ENCODE measurements around the gene CCT7.

CCT7 gene

DNA sequence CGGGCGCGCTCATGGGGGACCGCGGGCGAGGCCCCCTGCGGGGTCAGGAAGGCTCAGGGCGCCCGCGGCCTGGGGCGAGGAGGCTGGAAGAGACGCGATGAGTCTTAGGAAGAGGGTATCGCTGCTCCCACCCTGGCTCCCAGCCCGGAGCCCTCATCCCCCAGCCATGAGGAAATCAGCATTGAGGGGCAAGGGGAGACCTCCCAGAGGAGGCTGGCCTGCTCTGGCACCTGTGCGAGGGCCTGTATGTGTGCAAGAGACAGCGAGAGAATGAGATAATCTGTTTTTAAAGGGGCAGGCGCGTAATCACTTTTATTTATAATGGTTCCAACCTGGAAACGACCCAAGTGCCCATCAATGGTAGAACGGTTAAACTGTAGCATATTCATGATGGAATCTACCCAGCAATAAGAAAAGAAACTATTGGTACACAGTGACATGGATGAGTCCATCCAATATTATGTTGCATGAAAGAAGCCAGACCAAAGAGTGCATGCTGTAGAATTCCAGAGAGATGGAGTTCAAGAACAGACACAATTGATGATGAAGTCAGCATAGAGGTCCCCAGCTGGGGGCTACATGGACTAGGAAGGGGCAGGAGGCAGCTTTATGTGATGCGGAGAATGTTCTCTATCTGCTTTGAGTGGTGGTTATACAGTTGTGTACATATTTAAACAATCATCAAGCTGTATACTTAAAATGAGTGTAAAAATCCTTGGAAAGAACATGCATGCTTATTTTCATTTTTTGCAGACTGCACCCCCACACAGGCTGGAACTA lies 35.8 kb downstream of the CCT7 start:
- DNase-seq: no peak

DNA sequence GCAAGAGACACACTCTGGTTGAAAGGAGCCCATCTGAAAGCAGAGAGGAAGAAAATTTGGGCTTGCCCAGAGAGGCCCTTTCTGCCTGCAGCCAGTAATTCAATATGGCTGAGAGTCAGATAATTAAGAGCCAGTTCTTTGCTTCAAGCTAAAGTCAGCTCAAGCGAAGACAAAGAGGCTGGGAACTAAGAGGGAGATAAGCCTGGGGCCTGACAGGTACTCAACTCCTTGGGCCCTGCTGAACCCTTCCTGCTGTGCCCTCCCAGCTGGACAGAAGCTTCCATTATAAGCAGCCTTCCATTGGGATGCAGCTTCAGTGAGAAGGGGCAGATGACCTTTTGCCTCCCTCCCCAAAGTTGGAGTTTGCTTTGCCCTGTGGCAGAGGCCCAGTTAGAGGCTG lies 38.2 kb downstream of the CCT7 start:
- DNase-seq: no peak

DNA sequence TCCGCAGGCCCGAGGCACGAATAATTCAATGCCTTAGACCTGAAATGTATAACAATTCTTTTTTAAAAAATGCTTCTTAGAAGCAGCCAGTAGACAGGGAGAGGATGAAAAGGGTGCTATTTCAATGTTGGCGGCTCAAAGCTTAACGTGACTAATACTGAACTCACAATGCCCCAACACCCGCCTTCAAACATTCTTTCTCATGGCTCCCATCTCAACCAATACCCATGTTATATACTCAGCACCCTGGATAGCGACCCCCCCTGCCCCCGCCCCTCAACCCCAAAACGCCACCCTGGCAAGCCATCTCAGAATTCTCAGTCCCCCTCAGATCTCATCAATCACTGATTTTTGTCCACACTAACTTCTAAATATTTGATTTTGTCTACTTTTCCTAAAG lies 45.7 kb downstream of the CCT7 start:
- DNase-seq: no peak

DNA sequence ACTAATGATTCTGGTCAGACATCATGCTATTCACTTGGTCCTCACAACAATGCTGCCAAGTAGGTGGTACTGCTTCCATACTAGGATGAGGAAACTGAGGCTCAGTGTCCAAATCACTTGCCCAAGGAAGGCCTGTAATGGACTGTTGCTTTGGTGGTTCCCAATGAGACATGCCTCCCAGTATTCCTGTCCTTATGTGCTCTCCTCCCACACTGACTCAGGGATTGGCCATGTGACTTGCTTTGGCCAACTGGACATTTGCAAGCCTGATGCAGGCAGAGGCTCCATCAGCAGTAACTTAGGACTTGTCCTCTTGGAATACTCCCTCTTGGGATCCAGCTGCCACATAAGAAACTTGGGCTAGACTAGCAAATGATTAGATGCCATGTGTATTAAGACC lies 47.1 kb downstream of the CCT7 start:
- DNase-seq: no peak

GRCh38 chr2:73282924-73283544 lies 48.9 kb downstream of the CCT7 start:
- no peak for DNase-seq

- DNase-seq: peak; percentile 66
Measured at GRCh38 chr2:73283545-73284295, 49.6 kb downstream of the CCT7 start.

GRCh38 chr2:73284296-73285158 lies 50.4 kb downstream of the CCT7 start, which contains the start of gene FBXO41:
Gene FBXO41, minus strand, starts transcription at chr2:73284478. Its CDS starts 14,848 bp downstream, at chr2:73269630.
- DNase-seq: peak; percentile 88

DNA sequence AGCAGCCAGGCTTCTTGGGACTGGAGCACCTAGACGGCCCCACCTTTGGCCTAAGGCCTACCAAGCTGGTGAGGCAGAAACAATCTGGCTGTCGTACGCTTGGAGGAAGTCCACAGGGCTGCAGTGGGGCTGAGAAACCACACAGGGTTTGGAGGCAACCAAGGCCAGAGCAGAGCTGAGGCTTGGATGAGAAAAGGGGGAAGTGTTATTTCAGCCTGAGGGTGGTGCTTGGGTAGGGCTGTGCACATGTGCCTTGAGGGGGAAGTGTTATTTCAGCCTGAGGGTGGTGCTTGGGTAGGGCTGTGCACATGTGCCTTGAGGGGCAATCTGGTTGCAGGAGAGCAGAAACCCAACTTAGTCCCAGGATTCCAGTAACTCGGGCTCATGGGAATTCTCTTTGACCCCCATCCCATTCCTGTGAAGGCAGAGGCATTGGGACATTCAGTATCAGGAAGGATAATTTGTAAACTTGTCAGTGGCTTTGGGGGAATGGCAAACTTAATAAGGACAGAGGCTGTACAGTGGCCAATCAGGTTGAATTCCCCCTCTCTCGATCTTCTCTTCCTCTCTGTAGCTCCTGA lies 51.1 kb downstream of the CCT7 start:
- DNase-seq: no peak

DNA sequence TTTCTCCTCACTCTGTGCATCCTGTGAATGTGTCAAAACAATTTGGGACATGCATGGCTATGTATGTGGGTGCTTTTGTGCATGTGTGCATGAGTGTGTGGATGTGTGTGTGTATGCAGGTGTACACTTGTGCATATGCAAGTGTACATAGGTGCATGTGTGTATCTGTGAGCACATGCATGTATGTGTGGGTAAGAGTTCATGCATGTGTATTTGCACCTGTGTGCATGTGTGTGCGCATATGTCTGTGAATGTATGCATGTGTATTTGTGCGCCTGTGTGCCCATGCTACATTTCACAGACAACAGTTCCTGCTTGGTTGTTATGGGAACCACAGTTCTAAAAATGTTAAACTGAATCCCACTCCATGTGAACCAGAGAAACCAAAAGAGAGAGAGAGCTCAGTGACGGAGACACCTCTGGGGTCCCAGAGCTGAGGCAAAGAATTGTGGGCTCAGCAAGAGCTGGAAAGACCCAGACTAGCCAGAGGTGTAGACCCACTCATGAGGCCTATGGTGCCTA lies 52.1 kb downstream of the CCT7 start:
- DNase-seq: no peak

- DNase-seq: no peak
Measured at GRCh38 chr2:73289304-73289703, 55.2 kb downstream of the CCT7 start.

DNA sequence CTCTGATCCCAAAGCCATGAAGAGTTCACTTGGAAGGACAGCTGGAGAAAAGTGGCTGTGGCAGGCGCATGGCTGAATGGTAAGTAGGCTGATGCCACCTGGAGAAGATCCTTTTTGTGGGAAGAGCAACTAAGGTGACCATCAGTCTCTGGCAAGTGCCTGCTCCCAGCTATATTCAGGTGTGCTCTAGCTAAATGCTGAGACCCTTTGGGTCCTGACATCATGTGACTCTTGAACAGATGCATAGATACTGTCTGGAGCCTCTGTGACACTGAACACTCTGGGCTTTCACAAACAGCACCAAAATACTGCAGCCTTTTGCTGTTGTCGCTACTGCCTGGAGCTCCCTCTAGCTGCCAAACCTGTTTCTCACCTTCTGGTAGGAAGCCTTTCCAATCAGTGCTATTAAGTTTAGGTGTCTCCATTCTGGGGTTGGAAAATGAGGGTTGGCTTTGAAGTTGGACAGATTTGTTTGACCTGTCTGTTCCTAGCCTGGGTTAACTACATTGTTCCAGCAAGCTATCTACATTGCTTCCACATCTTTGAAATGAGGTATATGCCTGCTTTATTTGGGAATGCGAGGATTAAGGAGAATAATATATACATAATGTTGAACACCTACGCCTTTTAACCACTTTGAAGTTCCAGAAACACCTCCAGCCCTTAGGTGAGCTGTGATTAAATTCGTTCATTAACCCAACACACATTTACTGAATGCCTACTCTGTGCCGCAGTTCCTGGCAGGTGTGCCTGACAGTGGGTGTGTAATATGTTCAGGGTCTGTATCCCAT lies 56.1 kb downstream of the CCT7 start:
- DNase-seq: peak; percentile 68

- DNase-seq: peak; percentile 71
Measured at GRCh38 chr2:73291093-73291460, 57.0 kb downstream of the CCT7 start.

DNA sequence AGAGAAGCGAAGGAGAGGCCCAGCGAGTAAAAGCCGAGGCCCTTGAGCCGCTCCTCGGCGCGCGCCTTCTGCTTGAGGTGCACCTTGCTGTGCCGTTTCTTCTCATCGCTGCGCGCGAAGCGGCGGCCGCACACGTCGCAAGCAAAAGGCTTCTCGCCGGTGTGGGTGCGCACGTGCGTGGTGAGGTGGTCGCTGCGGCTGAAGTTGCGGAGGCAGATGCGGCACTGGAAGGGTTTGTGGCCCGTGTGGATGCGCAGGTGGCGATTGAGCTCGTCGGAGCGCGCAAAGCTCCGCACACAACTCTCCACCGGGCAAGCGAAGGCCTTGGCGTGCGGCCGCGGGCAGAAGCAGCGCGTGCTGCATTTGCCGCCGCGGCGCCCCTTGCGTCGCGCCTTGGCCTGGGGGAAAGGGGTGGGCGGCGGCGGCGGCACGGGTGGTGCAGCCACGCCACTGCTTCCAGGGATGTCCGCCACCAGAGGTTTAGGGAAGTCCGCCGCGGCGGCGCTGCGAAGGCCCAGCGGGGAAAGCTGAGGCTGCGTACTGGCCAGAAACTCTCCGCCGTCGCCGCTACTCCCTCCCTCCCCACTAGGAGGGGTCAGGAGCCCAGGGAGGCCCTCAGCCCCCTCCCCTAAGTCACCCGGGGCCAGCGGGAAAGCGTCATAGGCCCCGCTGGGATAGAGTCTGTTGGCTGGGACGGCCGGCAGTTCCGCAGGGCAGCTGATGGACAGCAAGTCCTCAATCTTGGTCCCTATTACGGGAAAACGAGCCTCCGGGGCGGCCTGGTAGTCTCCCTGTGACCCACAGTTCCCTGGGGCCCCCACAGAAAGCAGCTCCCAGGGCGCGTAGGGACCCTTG lies 57.6 kb downstream of the CCT7 start:
- DNase-seq: peak; percentile 18

- peak; percentile 14 for DNase-seq
Measured at GRCh38 chr2:73292316-73292905, 58.3 kb downstream of the CCT7 start.

- DNase-seq: peak; percentile 31
Measured at GRCh38 chr2:73292906-73293533, 58.9 kb downstream of the CCT7 start.

- peak; percentile 94 for DNase-seq
Measured at GRCh38 chr2:73293534-73294171, 59.5 kb downstream of the CCT7 start, which contains the start of gene EGR4. Gene EGR4, minus strand, starts transcription at chr2:73293548. Its CDS starts 231 bp downstream, at chr2:73293317.

- no peak for DNase-seq
Measured at GRCh38 chr2:73294239-73294638, 60.1 kb downstream of the CCT7 start.

DNA sequence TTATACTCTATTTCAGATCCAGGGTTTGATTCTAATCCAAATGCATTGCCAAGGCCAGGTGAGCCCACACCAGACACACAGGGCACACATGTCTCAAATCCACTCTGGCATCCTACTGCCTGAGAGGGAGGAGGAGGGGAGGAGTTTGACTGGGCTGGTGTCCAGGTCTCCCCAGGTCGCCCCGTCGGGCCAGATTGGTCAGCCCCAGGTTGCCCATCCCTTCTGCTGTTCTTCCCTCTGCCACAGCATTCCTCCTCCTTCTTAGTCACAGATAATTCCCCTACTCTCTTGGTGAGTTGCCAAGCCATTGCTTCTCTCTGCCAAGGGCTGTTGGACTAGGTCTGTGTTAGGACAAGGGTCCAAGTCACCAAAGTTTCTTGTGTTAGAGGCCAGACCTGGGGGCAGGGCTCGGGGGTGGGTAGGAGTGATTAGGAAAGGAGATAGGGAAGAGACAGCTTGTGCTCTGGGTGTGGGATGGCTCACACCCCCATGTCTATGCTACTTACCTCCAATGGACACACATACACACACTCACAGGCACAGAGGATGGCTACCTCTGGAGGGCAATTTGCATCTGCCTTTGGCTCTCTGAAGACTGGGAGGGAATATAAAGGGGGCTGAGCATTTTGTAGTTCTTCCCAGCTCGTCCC lies 61.8 kb downstream of the CCT7 start:
- no peak for DNase-seq

All from stimulated activated CD4-positive, alpha-beta T cell treated with anti-CD3 and anti-CD28 coated beads, Interleukin-15, amount 100 ng/mL, for 24 hours (primary cell).